ENCODE results near the gene KRT86.

The KRT86 gene

GRCh38 chr12:52266514-52266913, 7.9 kb upstream of the KRT86 start:
- no peaks in the 10 kb centered on the region for H3K4me1 ChIP-seq (ENCODE audit: control insufficient read depth, insufficient read depth, low read length)
- no peaks in the 10 kb centered on the region for H3K36me3 ChIP-seq (ENCODE audit: control insufficient read depth, insufficient read depth, low read length)
- H3K4me3 ChIP-seq (ENCODE audit: low read depth, low read length), result no peak overlapping the region

GRCh38 chr12:52267266-52267665, 7.2 kb upstream of the KRT86 start:
- Histone ChIP-seq H3K4me1 (ENCODE audit: control insufficient read depth, insufficient read depth, low read length) (no peaks in the 10 kb centered on the region), H3K4me3 (ENCODE audit: low read depth, low read length) (no peak overlapping the region), H3K9ac (ENCODE audit: low read depth, low read length) (no peak overlapping the region), H3K36me3 (ENCODE audit: control insufficient read depth, insufficient read depth, low read length) (no peaks in the 10 kb centered on the region), H3K27me3 (ENCODE audit: control insufficient read depth, insufficient read depth, low read length) (peaks cover 2% of the 10 kb centered on the region), H3K9me3 (ENCODE audit: control insufficient read depth, insufficient read depth, low read length) (no peaks in the 10 kb centered on the region)

More at GRCh38 chr12:52266514-52266913, 7.9 kb upstream of the KRT86 start:
- Histone ChIP-seq H3K9ac (ENCODE audit: low read depth, low read length) (no peak overlapping the region), H3K27me3 (ENCODE audit: control insufficient read depth, insufficient read depth, low read length) (peaks cover 2% of the 10 kb centered on the region), H3K9me3 (ENCODE audit: control insufficient read depth, insufficient read depth, low read length) (no peaks in the 10 kb centered on the region)

- no peaks in the 10 kb centered on the region for H3K4me1 ChIP-seq (ENCODE audit: control insufficient read depth, insufficient read depth, low read length)
- no peak overlapping the region for H3K9ac ChIP-seq (ENCODE audit: low read depth, low read length)
- no peaks in the 10 kb centered on the region for H3K9me3 ChIP-seq (ENCODE audit: control insufficient read depth, insufficient read depth, low read length)
- no peak overlapping the region for H3K4me3 ChIP-seq (ENCODE audit: low read depth, low read length)
- H3K27me3 ChIP-seq (ENCODE audit: control insufficient read depth, insufficient read depth, low read length), result peaks cover 2% of the 10 kb centered on the region
- no peaks in the 10 kb centered on the region for H3K36me3 ChIP-seq (ENCODE audit: control insufficient read depth, insufficient read depth, low read length)
These were observed 6.7 kb upstream of the KRT86 start for GRCh38 chr12:52267699-52268098.

GRCh38 chr12:52268212-52268611, 6.2 kb upstream of the KRT86 start:
- Histone ChIP-seq H3K4me1 (ENCODE audit: control insufficient read depth, insufficient read depth, low read length) (no peaks in the 10 kb centered on the region), H3K9ac (ENCODE audit: low read depth, low read length) (no peak overlapping the region), H3K4me3 (ENCODE audit: low read depth, low read length) (no peak overlapping the region), H3K27me3 (ENCODE audit: control insufficient read depth, insufficient read depth, low read length) (peaks cover 2% of the 10 kb centered on the region), H3K36me3 (ENCODE audit: control insufficient read depth, insufficient read depth, low read length) (no peaks in the 10 kb centered on the region), H3K9me3 (ENCODE audit: control insufficient read depth, insufficient read depth, low read length) (no peaks in the 10 kb centered on the region)

GRCh38 chr12:52270541-52271070, 3.8 kb upstream of the KRT86 start:
- no peak overlapping the region for H3K4me3 ChIP-seq (ENCODE audit: low read depth, low read length)
- no peaks in the 10 kb centered on the region for H3K36me3 ChIP-seq (ENCODE audit: control insufficient read depth, insufficient read depth, low read length)
- H3K9me3 ChIP-seq (ENCODE audit: control insufficient read depth, insufficient read depth, low read length), result no peaks in the 10 kb centered on the region
- no peak overlapping the region for H3K9ac ChIP-seq (ENCODE audit: low read depth, low read length)
- no peaks in the 10 kb centered on the region for H3K4me1 ChIP-seq (ENCODE audit: control insufficient read depth, insufficient read depth, low read length)
- peaks cover 2% of the 10 kb centered on the region for H3K27me3 ChIP-seq (ENCODE audit: control insufficient read depth, insufficient read depth, low read length)

GRCh38 chr12:52271158-52271557, 3.3 kb upstream of the KRT86 start:
- Histone ChIP-seq H3K36me3 (ENCODE audit: control insufficient read depth, insufficient read depth, low read length) (no peaks in the 10 kb centered on the region), H3K4me3 (ENCODE audit: low read depth, low read length) (no peak overlapping the region), H3K9ac (ENCODE audit: low read depth, low read length) (no peak overlapping the region), H3K9me3 (ENCODE audit: control insufficient read depth, insufficient read depth, low read length) (no peaks in the 10 kb centered on the region), H3K4me1 (ENCODE audit: control insufficient read depth, insufficient read depth, low read length) (no peaks in the 10 kb centered on the region), H3K27me3 (ENCODE audit: control insufficient read depth, insufficient read depth, low read length) (peaks cover 2% of the 10 kb centered on the region)

- H3K27me3 ChIP-seq (ENCODE audit: control insufficient read depth, insufficient read depth, low read length), result peaks cover 21% of the 10 kb centered on the region
These were observed 1.2 kb downstream of the KRT86 start for GRCh38 chr12:52275686-52276085.

GRCh38 chr12:52277486-52278245, 3.2 kb downstream of the KRT86 start:
- no peak overlapping the region for H3K9ac ChIP-seq (ENCODE audit: low read depth, low read length)
- H3K4me3 ChIP-seq (ENCODE audit: low read depth, low read length), result no peak overlapping the region
- no peaks in the 10 kb centered on the region for H3K4me1 ChIP-seq (ENCODE audit: control insufficient read depth, insufficient read depth, low read length)
- H3K27me3 ChIP-seq (ENCODE audit: control insufficient read depth, insufficient read depth, low read length), result peaks cover 21% of the 10 kb centered on the region
- H3K9me3 ChIP-seq (ENCODE audit: control insufficient read depth, insufficient read depth, low read length), result no peaks in the 10 kb centered on the region
- no peaks in the 10 kb centered on the region for H3K36me3 ChIP-seq (ENCODE audit: control insufficient read depth, insufficient read depth, low read length)

More at GRCh38 chr12:52275686-52276085, 1.2 kb downstream of the KRT86 start:
- Histone ChIP-seq H3K4me3 (ENCODE audit: low read depth, low read length) (no peak overlapping the region), H3K9me3 (ENCODE audit: control insufficient read depth, insufficient read depth, low read length) (no peaks in the 10 kb centered on the region), H3K36me3 (ENCODE audit: control insufficient read depth, insufficient read depth, low read length) (no peaks in the 10 kb centered on the region), H3K9ac (ENCODE audit: low read depth, low read length) (no peak overlapping the region), H3K4me1 (ENCODE audit: control insufficient read depth, insufficient read depth, low read length) (no peaks in the 10 kb centered on the region)

GRCh38 chr12:52278575-52279421, 4.4 kb downstream of the KRT86 start:
- peak overlapping the region; percentile 24 for H3K4me3 ChIP-seq (ENCODE audit: low read depth, low read length)
- H3K4me1 ChIP-seq (ENCODE audit: control insufficient read depth, insufficient read depth, low read length), result no peaks in the 10 kb centered on the region
- no peak overlapping the region for H3K9ac ChIP-seq (ENCODE audit: low read depth, low read length)
- H3K36me3 ChIP-seq (ENCODE audit: control insufficient read depth, insufficient read depth, low read length), result no peaks in the 10 kb centered on the region
- H3K9me3 ChIP-seq (ENCODE audit: control insufficient read depth, insufficient read depth, low read length), result no peaks in the 10 kb centered on the region
- H3K27me3 ChIP-seq (ENCODE audit: control insufficient read depth, insufficient read depth, low read length), result peaks cover 21% of the 10 kb centered on the region

- H3K4me3 ChIP-seq (ENCODE audit: low read depth, low read length), result no peak overlapping the region
- H3K9me3 ChIP-seq (ENCODE audit: control insufficient read depth, insufficient read depth, low read length), result no peaks in the 10 kb centered on the region
- no peak overlapping the region for H3K9ac ChIP-seq (ENCODE audit: low read depth, low read length)
- no peaks in the 10 kb centered on the region for H3K4me1 ChIP-seq (ENCODE audit: control insufficient read depth, insufficient read depth, low read length)
- H3K36me3 ChIP-seq (ENCODE audit: control insufficient read depth, insufficient read depth, low read length), result no peaks in the 10 kb centered on the region
- peaks cover 21% of the 10 kb centered on the region for H3K27me3 ChIP-seq (ENCODE audit: control insufficient read depth, insufficient read depth, low read length)
These were observed 5.2 kb downstream of the KRT86 start for GRCh38 chr12:52279422-52280318.

GRCh38 chr12:52280319-52280795, 5.9 kb downstream of the KRT86 start:
- Histone ChIP-seq H3K9me3 (ENCODE audit: control insufficient read depth, insufficient read depth, low read length) (no peaks in the 10 kb centered on the region), H3K36me3 (ENCODE audit: control insufficient read depth, insufficient read depth, low read length) (no peaks in the 10 kb centered on the region), H3K27me3 (ENCODE audit: control insufficient read depth, insufficient read depth, low read length) (peaks cover 21% of the 10 kb centered on the region), H3K9ac (ENCODE audit: low read depth, low read length) (no peak overlapping the region), H3K4me3 (ENCODE audit: low read depth, low read length) (no peak overlapping the region), H3K4me1 (ENCODE audit: control insufficient read depth, insufficient read depth, low read length) (no peaks in the 10 kb centered on the region)
